ENCODE data around the gene CBX2.

Gene CBX2

GRCh38 chr17:79777894-79778503 lies at the start of gene CBX2:
TSS of gene CBX2 (plus strand) at chr17:79778148. CDS start at chr17:79778236, 88 bp downstream.
- Histone ChIP-seq H4K20me1 (ENCODE audit: control insufficient read depth, insufficient read depth, low read depth, low read length) (no peaks in the 10 kb centered on the region), H3K27me3 (ENCODE audit: control insufficient read depth, low read length) (peaks cover 36% of the 10 kb centered on the region), H3F3A (ENCODE audit: control insufficient read depth, insufficient read depth) (no peaks in the 10 kb centered on the region), H3K4me3 (ENCODE audit: low read length) (peak within 1 kb of the TSS; percentile 92), H3K9me3 (ENCODE audit: control insufficient read depth, insufficient read depth, low read length) (no peaks in the 10 kb centered on the region), H3K9me2 (replicated peaks; ENCODE audit: control insufficient read depth, low read length) (no peaks in the 10 kb centered on the region), H3K4me1 (ENCODE audit: control insufficient read depth, low read length) (peaks cover 38% of the 10 kb centered on the region), H3K79me2 (ENCODE audit: control insufficient read depth, low read length) (peaks cover 17% of the 10 kb centered on the region), H3K27ac (ENCODE audit: low read depth, low read length) (peak within 1 kb of the TSS; percentile 17; the same call in 1 of the 2 replicates), H3K36me3 (ENCODE audit: control insufficient read depth, low read length) (peaks cover 30% of the 10 kb centered on the region), H3K4me2 (ENCODE audit: low read length) (peak within 1 kb of the TSS; percentile 89)
- TF ChIP-seq EZH2phosphoT487 (IDR thresholded peaks at IDR 0.05; ENCODE audit: borderline replicate concordance, low read length): no peak
- TF ChIP-seq, protein P1, sequence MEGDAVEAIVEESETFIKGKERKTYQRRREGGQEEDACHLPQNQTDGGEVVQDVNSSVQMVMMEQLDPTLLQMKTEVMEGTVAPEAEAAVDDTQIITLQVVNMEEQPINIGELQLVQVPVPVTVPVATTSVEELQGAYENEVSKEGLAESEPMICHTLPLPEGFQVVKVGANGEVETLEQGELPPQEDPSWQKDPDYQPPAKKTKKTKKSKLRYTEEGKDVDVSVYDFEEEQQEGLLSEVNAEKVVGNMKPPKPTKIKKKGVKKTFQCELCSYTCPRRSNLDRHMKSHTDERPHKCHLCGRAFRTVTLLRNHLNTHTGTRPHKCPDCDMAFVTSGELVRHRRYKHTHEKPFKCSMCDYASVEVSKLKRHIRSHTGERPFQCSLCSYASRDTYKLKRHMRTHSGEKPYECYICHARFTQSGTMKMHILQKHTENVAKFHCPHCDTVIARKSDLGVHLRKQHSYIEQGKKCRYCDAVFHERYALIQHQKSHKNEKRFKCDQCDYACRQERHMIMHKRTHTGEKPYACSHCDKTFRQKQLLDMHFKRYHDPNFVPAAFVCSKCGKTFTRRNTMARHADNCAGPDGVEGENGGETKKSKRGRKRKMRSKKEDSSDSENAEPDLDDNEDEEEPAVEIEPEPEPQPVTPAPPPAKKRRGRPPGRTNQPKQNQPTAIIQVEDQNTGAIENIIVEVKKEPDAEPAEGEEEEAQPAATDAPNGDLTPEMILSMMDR (IDR thresholded peaks at IDR 0.05; ENCODE audit: low read depth, low read length, poor library complexity, severe bottlenecking): no peak

DNA sequence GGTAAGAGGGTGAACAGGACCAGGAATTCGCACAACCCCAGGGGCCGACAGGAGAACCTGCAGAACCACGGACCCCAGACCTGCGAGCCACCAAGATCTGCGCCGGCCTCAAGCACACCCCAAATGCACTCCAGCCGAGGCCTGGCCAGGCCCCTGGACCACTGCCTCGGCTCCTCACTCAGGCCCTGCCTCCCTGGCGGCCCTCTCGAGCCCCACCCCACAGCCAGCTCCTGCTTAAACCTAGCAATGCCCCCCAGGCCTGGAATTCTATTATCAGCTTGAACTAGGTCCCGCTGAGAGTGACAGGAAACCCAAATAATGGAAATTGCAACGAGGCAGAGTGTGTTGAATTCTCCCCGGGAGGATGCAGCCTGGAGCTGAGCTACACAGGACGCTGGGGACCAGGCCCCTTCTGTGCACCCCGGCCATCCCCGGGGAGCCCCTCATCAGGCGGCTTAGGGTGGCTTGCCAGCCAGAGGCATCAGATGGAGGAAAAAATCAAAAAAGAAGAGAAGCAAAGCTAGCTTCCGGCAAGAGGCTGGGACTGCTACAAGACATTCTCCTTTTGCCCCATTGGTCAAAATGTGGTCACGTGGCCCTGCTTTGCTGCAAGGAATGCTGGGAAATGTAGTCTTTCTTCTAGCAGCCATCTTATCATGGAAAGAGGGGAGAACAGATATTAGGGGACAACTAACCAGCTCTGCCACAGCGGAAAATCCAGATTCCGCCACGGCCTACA lies 49.6 kb upstream of the CBX2 start:
- TF ChIP-seq, protein P1 (IDR thresholded peaks at IDR 0.05; ENCODE audit: low read depth, low read length, poor library complexity, severe bottlenecking): no peak
- TF ChIP-seq EZH2phosphoT487 (IDR thresholded peaks at IDR 0.05; ENCODE audit: borderline replicate concordance, low read length): no peak
- no peak overlapping the region for H3K4me3 ChIP-seq (ENCODE audit: low read length)

GRCh38 chr17:79728908-79729471 lies 49.0 kb upstream of the CBX2 start:
- Histone ChIP-seq H3K36me3 (ENCODE audit: control insufficient read depth, low read length) (no peaks in the 10 kb centered on the region), H3K4me3 (ENCODE audit: low read length) (no peak overlapping the region), H3K4me2 (ENCODE audit: low read length) (peak overlapping the region; percentile 27; the same call in 1 of the 2 replicates), H3K9me2 (replicated peaks; ENCODE audit: control insufficient read depth, low read length) (no peaks in the 10 kb centered on the region), H3K27me3 (ENCODE audit: control insufficient read depth, low read length) (no peaks in the 10 kb centered on the region), H3K79me2 (ENCODE audit: control insufficient read depth, low read length) (no peaks in the 10 kb centered on the region), H3F3A (ENCODE audit: control insufficient read depth, insufficient read depth) (no peaks in the 10 kb centered on the region), H3K27ac (ENCODE audit: low read depth, low read length) (no peak overlapping the region), H4K20me1 (ENCODE audit: control insufficient read depth, insufficient read depth, low read depth, low read length) (no peaks in the 10 kb centered on the region), H3K4me1 (ENCODE audit: control insufficient read depth, low read length) (peaks cover 18% of the 10 kb centered on the region), H3K9me3 (ENCODE audit: control insufficient read depth, insufficient read depth, low read length) (no peaks in the 10 kb centered on the region)
- TF ChIP-seq, protein P1 (IDR thresholded peaks at IDR 0.05; ENCODE audit: low read depth, low read length, poor library complexity, severe bottlenecking): no peak
- TF ChIP-seq EZH2phosphoT487 (IDR thresholded peaks at IDR 0.05; ENCODE audit: borderline replicate concordance, low read length): no peak

More for the DNA sequence above, 49.6 kb upstream of the CBX2 start:
- H3K9me3 ChIP-seq (ENCODE audit: control insufficient read depth, insufficient read depth, low read length): no peaks in the 10 kb centered on the region
- peak overlapping the region; percentile 27; the same call in 1 of the 2 replicates for H3K4me2 ChIP-seq (ENCODE audit: low read length)
- no peaks in the 10 kb centered on the region for H3K36me3 ChIP-seq (ENCODE audit: control insufficient read depth, low read length)
- no peaks in the 10 kb centered on the region for H3K27me3 ChIP-seq (ENCODE audit: control insufficient read depth, low read length)
- no peaks in the 10 kb centered on the region for H4K20me1 ChIP-seq (ENCODE audit: control insufficient read depth, insufficient read depth, low read depth, low read length)
- H3K4me1 ChIP-seq (ENCODE audit: control insufficient read depth, low read length): peaks cover 14% of the 10 kb centered on the region
- no peaks in the 10 kb centered on the region for H3K79me2 ChIP-seq (ENCODE audit: control insufficient read depth, low read length)
- no peaks in the 10 kb centered on the region for H3F3A ChIP-seq (ENCODE audit: control insufficient read depth, insufficient read depth)
- no peaks in the 10 kb centered on the region for H3K9me2 ChIP-seq (replicated peaks; ENCODE audit: control insufficient read depth, low read length)
- no peak overlapping the region for H3K27ac ChIP-seq (ENCODE audit: low read depth, low read length)

Measured in DOHH2 (cell line).